Tibial nerve (tissue), 4 donors: ENCODE data around the gene BCCIP. TPM values are rescaled to one million over a fixed set of nuclear protein-coding genes. Genes with fewer than 3 reads are reported as not detected.

Source experiments
- DNase-seq, 2 donors: peaks; one replicate each; pipeline ENCODE4 v3.0.0-alpha.2; 2019; ENCODE audit warnings: low spot score in 2 of 2
- H3K27ac ChIP-seq, 4 donors: fragments of 200-600 bp; sonication (generic) in 3 of 4; one replicate each; pipeline ENCODE4 v1.5.1; 2017 to 2019; ENCODE audit warnings: mild to moderate bottlenecking in 1 of 4
- H3K27me3 ChIP-seq, 2 donors: fragments of 200-600 bp; sonication (generic) in 1 of 2; one replicate each; pipeline versions ENCODE4 v1.5.1 to v1.6.0; 2017 to 2019
- H3K36me3 ChIP-seq, 3 donors: fragments of 200-600 bp; sonication (generic); one replicate each; pipeline ENCODE4 v1.5.1; 2018 to 2019
- H3K4me1 ChIP-seq, 4 donors: fragments of 200-600 bp; sonication (generic) in 3 of 4; one replicate each; pipeline ENCODE4 v1.5.1; 2017 to 2019
- H3K4me3 ChIP-seq, 4 donors: fragments of 200-600 bp; sonication (generic) in 3 of 4; one replicate each; pipeline ENCODE4 v1.5.1; 2017 to 2019; ENCODE audit warnings: mild to moderate bottlenecking in 1 of 4, moderate library complexity in 1 of 4
- H3K9me3 ChIP-seq, 4 donors: fragments of 200-600 bp; sonication (generic) in 3 of 4; one replicate each; pipeline ENCODE4 v1.5.1; 2017 to 2019
- EP300 ChIP-seq, 2 donors: sonication (generic); formaldehyde crosslinking; IDR thresholded peaks; one replicate each; pipeline ENCODE4 v1.6.1; 2017; ENCODE audit warnings: antibody characterized with exemption in 2 of 2, mild to moderate bottlenecking in 1 of 2
- POLR2A ChIP-seq, 2 donors: fragments of 450-650 bp; IDR thresholded peaks; one replicate each; pipeline ENCODE4 v1.6.1; 2017; ENCODE audit warnings: antibody characterized with exemption in 2 of 2, mild to moderate bottlenecking in 2 of 2, moderate library complexity in 2 of 2
- WGBS, 2 donors: methylation state at CpG; one replicate each; pipeline ENCODE4 v1.1.5; 2018; 5-methylcytosine and 5-hydroxymethylcytosine counted together
- total RNA-seq, 4 donors: library from RNA; depleted of rRNA; stranded (reverse); fragments of >200 nt; gene quantifications; one replicate each; pipeline ENCODE4 v1.1.0, GENCODE V29; 2016
- TF ChIP-seq, protein P1 (sequence below), 5 experiments: fragments of 200-600 bp in 3 of 5; fragments of 450-650 bp in 2 of 5; sonication (generic) in 3 of 5; IDR thresholded peaks; one replicate each; pipeline ENCODE4 v1.5.1; 2016 to 2019; ENCODE audit warnings: antibody characterized with exemption in 5 of 5, mild to moderate bottlenecking in 3 of 5, moderate library complexity in 2 of 5

Gene BCCIP
- total RNA-seq, 4 donors from 2014 or later = 22.0 to 40.0 (median 33.6) TPM

DNA sequence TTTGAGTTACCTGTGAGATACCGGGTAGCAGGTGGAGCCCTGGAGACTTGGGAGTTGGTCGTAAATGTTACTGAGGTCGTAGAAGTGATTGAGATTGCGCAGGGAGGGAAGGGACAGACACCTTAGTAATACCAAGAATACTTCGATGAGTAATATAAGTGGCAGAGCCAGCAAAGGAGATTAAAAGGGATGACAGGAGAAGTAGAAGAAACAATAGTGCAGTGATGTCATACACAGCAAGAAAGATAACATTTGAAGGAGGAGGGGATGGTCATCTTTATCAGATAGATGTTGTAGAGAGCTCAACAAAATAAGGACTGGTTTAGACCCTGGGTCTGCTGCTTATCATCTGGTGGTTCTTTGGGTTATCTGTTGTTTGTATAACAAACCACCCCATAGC lies 5.0 kb downstream of the BCCIP start:
- DNase-seq = no peak
- WGBS, 2 donors = 92 to 94% methylated on average over 5 of the region's 5 CpGs
- Histone ChIP-seq H3K27ac (no peak overlapping the region), H3K9me3 (no peaks in the 10 kb centered on the region), H3K4me1 (peaks cover 0 to 28% (median 13%) of the 10 kb centered on the region in 4 donors), H3K36me3 (peaks cover 0 to 64% (median 14%) of the 10 kb centered on the region in 3 donors), H3K27me3 (no peaks in the 10 kb centered on the region), H3K4me3 (no peak overlapping the region)
- no peak for TF ChIP-seq POLR2A (IDR thresholded peaks at IDR 0.05)
- no peak for TF ChIP-seq EP300 (IDR thresholded peaks at IDR 0.05)
- TF ChIP-seq, protein P1, sequence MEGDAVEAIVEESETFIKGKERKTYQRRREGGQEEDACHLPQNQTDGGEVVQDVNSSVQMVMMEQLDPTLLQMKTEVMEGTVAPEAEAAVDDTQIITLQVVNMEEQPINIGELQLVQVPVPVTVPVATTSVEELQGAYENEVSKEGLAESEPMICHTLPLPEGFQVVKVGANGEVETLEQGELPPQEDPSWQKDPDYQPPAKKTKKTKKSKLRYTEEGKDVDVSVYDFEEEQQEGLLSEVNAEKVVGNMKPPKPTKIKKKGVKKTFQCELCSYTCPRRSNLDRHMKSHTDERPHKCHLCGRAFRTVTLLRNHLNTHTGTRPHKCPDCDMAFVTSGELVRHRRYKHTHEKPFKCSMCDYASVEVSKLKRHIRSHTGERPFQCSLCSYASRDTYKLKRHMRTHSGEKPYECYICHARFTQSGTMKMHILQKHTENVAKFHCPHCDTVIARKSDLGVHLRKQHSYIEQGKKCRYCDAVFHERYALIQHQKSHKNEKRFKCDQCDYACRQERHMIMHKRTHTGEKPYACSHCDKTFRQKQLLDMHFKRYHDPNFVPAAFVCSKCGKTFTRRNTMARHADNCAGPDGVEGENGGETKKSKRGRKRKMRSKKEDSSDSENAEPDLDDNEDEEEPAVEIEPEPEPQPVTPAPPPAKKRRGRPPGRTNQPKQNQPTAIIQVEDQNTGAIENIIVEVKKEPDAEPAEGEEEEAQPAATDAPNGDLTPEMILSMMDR (IDR thresholded peaks at IDR 0.05) = no peak

GRCh38 chr10:125836746-125837145 lies 13.4 kb downstream of the BCCIP start:
- no peak overlapping the region for H3K4me3 ChIP-seq
- DNase-seq = no peak
- H3K4me1 ChIP-seq = no peaks in the 10 kb centered on the region
- no peak overlapping the region for H3K27ac ChIP-seq
- peaks cover 0 to 98% (median 12%) of the 10 kb centered on the region in 3 donors for H3K36me3 ChIP-seq
- TF ChIP-seq EP300 (IDR thresholded peaks at IDR 0.05) (no peak), POLR2A (IDR thresholded peaks at IDR 0.05) (no peak)
- TF ChIP-seq, protein P1 (IDR thresholded peaks at IDR 0.05) = no peak
- H3K9me3 ChIP-seq = no peaks in the 10 kb centered on the region
- no peaks in the 10 kb centered on the region for H3K27me3 ChIP-seq
- WGBS, 2 donors = 79 to 88% methylated on average over 2 of the region's 2 CpGs

- H3K36me3 ChIP-seq = peaks cover 0 to 90% (median 11%) of the 10 kb centered on the region in 3 donors
- no peak overlapping the region for H3K27ac ChIP-seq
- 86 to 90% methylated on average over 9 of the region's 9 CpGs for WGBS, 2 donors
Observed at GRCh38 chr10:125838802-125839575, 15.6 kb downstream of the BCCIP start.

DNA sequence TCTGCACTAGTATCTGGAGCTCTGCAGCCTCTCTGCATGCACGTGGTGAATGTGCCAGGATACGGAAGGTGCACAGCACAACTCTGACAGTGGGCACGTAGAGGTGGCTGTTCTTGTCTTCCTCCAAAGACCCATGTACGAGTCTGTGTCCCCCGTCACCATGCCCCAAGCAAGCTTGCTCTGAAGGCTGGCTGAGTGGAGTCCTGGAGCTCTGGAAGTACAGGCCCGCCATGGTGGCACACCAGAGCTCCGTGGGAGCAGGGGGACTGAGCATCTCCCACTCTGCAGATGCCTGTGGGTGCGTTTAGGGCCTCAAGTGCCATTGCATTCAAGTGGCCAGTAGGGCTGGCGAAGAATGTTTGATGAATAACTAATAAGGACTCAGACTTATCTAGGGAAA lies 17.1 kb downstream of the BCCIP start:
- TF ChIP-seq EP300 (IDR thresholded peaks at IDR 0.05) = no peak
- TF ChIP-seq, protein P1 (IDR thresholded peaks at IDR 0.05) = no peak
- TF ChIP-seq POLR2A (IDR thresholded peaks at IDR 0.05) = no peak
- no peaks in the 10 kb centered on the region for H3K27me3 ChIP-seq
- peaks cover 0 to 76% (median 6%) of the 10 kb centered on the region in 3 donors for H3K36me3 ChIP-seq
- H3K4me1 ChIP-seq = peaks cover 0 to 18% (median 0%) of the 10 kb centered on the region in 4 donors
- no peak overlapping the region for H3K4me3 ChIP-seq
- H3K9me3 ChIP-seq = no peaks in the 10 kb centered on the region
- DNase-seq = no peak
- 90 to 93% methylated on average over 9 of the region's 9 CpGs for WGBS, 2 donors
- H3K27ac ChIP-seq = no peak overlapping the region

More at GRCh38 chr10:125838802-125839575, 15.6 kb downstream of the BCCIP start:
- peaks cover 0 to 4% (median 0%) of the 10 kb centered on the region in 4 donors for H3K4me1 ChIP-seq
- no peaks in the 10 kb centered on the region for H3K27me3 ChIP-seq
- TF ChIP-seq, protein P1 (IDR thresholded peaks at IDR 0.05) = no peak
- TF ChIP-seq EP300 (IDR thresholded peaks at IDR 0.05) (no peak), POLR2A (IDR thresholded peaks at IDR 0.05) (no peak)
- H3K9me3 ChIP-seq = no peaks in the 10 kb centered on the region
- H3K4me3 ChIP-seq = no peak overlapping the region
- DNase-seq = no peak

GRCh38 chr10:125840955-125841354 lies 17.6 kb downstream of the BCCIP start:
- no peak for DNase-seq
- H3K36me3 ChIP-seq = peaks cover 0 to 75% (median 6%) of the 10 kb centered on the region in 3 donors
- peaks cover 0 to 18% (median 0%) of the 10 kb centered on the region in 4 donors for H3K4me1 ChIP-seq
- H3K27ac ChIP-seq = no peak overlapping the region
- no peaks in the 10 kb centered on the region for H3K27me3 ChIP-seq
- no peak overlapping the region for H3K4me3 ChIP-seq
- WGBS, 2 donors = 49 to 51% methylated on average over 3 of the region's 3 CpGs
- no peak for TF ChIP-seq EP300 (IDR thresholded peaks at IDR 0.05)
- H3K9me3 ChIP-seq = no peaks in the 10 kb centered on the region
